NCI-H2196 treated with DMSO at 0.1 percent for 48 hours (cell line): ENCODE data around the gene CCS.
"Not testable (repeated sequence)": the region's sequence is repeated elsewhere in the genome, so short reads cannot be mapped to it uniquely, and the experiment has no call there.

ENCODE experiments used
- DNase-seq: peaks from one replicate; lab custom pipeline; 2025; ENCODE audit not compliant: unreplicated experiment; lab: John Stamatoyannopoulos, UW

The CCS gene

GRCh38 chr11:66592457-66593302 is at the start of gene CCS, which contains the start of gene CCDC87:
TSS of gene CCS (plus strand) at chr11:66593185. CDS start at chr11:66593262, 77 bp downstream.
TSS of gene CCDC87 (minus strand) at chr11:66593063. CDS start at chr11:66593015, 48 bp downstream.
- peak; percentile 92 for DNase-seq

- DNase-seq: no peak
Observed at GRCh38 chr11:66543263-66544107, 49.5 kb upstream of the CCS start.

GRCh38 chr11:66544952-66545351 is 48.0 kb upstream of the CCS start:
- DNase-seq: not testable (repeated sequence)

- DNase-seq: peak; percentile 94
Observed at GRCh38 chr11:66545701-66546367, 47.2 kb upstream of the CCS start, which contains the start of gene ZDHHC24. TSS of gene ZDHHC24 (minus strand) at chr11:66546048. CDS start at chr11:66546003, 45 bp downstream.

GRCh38 chr11:66546368-66546965 is 46.5 kb upstream of the CCS start, which contains the start of gene ACTN3:
TSS of gene ACTN3 (plus strand) at chr11:66546903. CDS start at chr11:66546938, 35 bp downstream.
- no peak for DNase-seq

- no peak for DNase-seq
Observed at GRCh38 chr11:66546966-66547661, 45.9 kb upstream of the CCS start.

- DNase-seq: no peak
Observed at GRCh38 chr11:66547662-66548009, 45.3 kb upstream of the CCS start.

- DNase-seq: no peak
Observed at GRCh38 chr11:66548041-66548440, 44.9 kb upstream of the CCS start.

- DNase-seq: no peak
Observed at GRCh38 chr11:66548774-66549630, 44.0 kb upstream of the CCS start.

GRCh38 chr11:66549696-66550095 is 43.3 kb upstream of the CCS start:
- DNase-seq: no peak

- DNase-seq: no peak
Observed at GRCh38 chr11:66550887-66551286, 42.1 kb upstream of the CCS start.

- DNase-seq: no peak
Observed at GRCh38 chr11:66554602-66555001, 38.4 kb upstream of the CCS start.

- no peak for DNase-seq
Observed at GRCh38 chr11:66555416-66555815, 37.6 kb upstream of the CCS start.

GRCh38 chr11:66556086-66556485 is 36.9 kb upstream of the CCS start:
- DNase-seq: peak; percentile 22

- DNase-seq: no peak
Observed at GRCh38 chr11:66557733-66558326, 35.2 kb upstream of the CCS start.

- no peak for DNase-seq
Observed at GRCh38 chr11:66559142-66559865, 33.7 kb upstream of the CCS start.

GRCh38 chr11:66559866-66560676 is 32.9 kb upstream of the CCS start:
- DNase-seq: no peak
